Kidney (tissue), 14 donors: ENCODE measurements around the gene PDGFC. TPM values are rescaled to one million over a fixed set of nuclear protein-coding genes. Genes with fewer than 3 reads are reported as not detected.

Source experiments
- DNase-seq, 5 donors: peaks; one replicate each; pipeline ENCODE4 v3.0.0-alpha.2; 2013 to 2020
- FAIRE-seq: peaks from 2 replicates; lab custom pipeline; 2012; peaks lifted over from hg19 to GRCh38; lab: Jason Lieb, UNC
- H3K27ac ChIP-seq, 2 donors: one replicate each; pipeline ENCODE4 v1.7.0; 2013; ENCODE audit warnings: low read depth in 2 of 2, low read length in 2 of 2, inconsistent platforms in 1 of 2
- H3K27me3 ChIP-seq: one replicate; pipeline ENCODE4 v1.7.1; 2013; ENCODE audit warnings: low read length, inconsistent platforms; ENCODE audit not compliant: control insufficient read depth, insufficient read depth
- H3K36me3 ChIP-seq, 3 donors: one replicate each; pipeline versions ENCODE4 v1.7.0 to v1.7.1; 2013; ENCODE audit warnings: low read length in 3 of 3, control low read depth in 1 of 3, inconsistent platforms in 1 of 3; ENCODE audit not compliant: insufficient read depth in 3 of 3, control insufficient read depth in 2 of 3
- H3K4me1 ChIP-seq, 3 donors: one replicate each; pipeline versions ENCODE4 v1.7.0 to v1.7.1; 2013; ENCODE audit warnings: low read length in 3 of 3, inconsistent platforms in 1 of 3, low read depth in 1 of 3; ENCODE audit not compliant: control insufficient read depth in 2 of 3, insufficient read depth in 2 of 3
- H3K4me3 ChIP-seq, 3 donors: one replicate each; pipeline versions ENCODE4 v1.7.0 to v1.8.1; 2013; ENCODE audit warnings: low read length in 3 of 3, control low read depth in 1 of 3, inconsistent platforms in 1 of 3
- H3K9ac ChIP-seq, 3 donors: one replicate each; pipeline versions ENCODE4 v1.7.0 to v1.7.1; 2013; ENCODE audit warnings: low read length in 3 of 3, control low read depth in 1 of 3, inconsistent platforms in 1 of 3
- H3K9me3 ChIP-seq, 3 donors: one replicate each; pipeline versions ENCODE4 v1.7.0 to v1.7.1; 2013; ENCODE audit warnings: low read length in 3 of 3, control low read depth in 1 of 3, inconsistent platforms in 1 of 3; ENCODE audit not compliant: control insufficient read depth in 2 of 3, insufficient read depth in 1 of 3
- CTCF ChIP-seq: IDR thresholded peaks from 3 replicates; pipeline ENCODE4 v1.5.1; 2012; ENCODE audit warnings: mild to moderate bottlenecking, moderate library complexity, borderline replicate concordance; ENCODE audit not compliant: insufficient read depth; ENCODE audit errors: extremely low read depth
- intact Hi-C: fragments of 100-400 bp; cut with DNase I; formaldehyde crosslinking; loops from one replicate; pipeline ENCODE4 v1.11.1; 2022
- polyA plus RNA-seq: library from polyadenylated mRNA; stranded (reverse); fragments of 350-450 nt; fragmentation: Illumina TruSeq; extraction: RNeasy Lipid Tissue Mini Kit (QIAGEN cat#74804); gene quantifications from one replicate; pipeline ENCODE4 v1.2.3, GENCODE V29; 2014; ENCODE audit warnings: low read depth, low replicate concordance; ENCODE audit not compliant: insufficient read depth
- total RNA-seq: library from RNA; stranded (reverse); fragmentation: NEBNext Ultra II Directional; extraction: Animal tissue kit (Norgen Biotek cat#: 25700); gene quantifications from one replicate; pipeline ENCODE4 v1.2.1, GENCODE V29; 2021
- donor health status: control.
- donor health status: control.
- donor health status: control.
- donor health status: control.
- donor health status: control.
- donor health status: DM: yes; HTN: yes; CAD: no.
- donor health status: Normal renal cell carcinoma (clear cell type).

Gene PDGFC
- total and polyA plus RNA-seq, 2 donors from 2014 or later, result 12.3 to 37.6 TPM

GRCh38 chr4:156790866-156791265 lies 180.7 kb downstream of the PDGFC start:
- H3K36me3 ChIP-seq, result no peaks in the 10 kb centered on the region
- no peak for TF ChIP-seq CTCF
- DNase-seq (no peak), FAIRE-seq (no peak)
- no peak overlapping the region for H3K9ac ChIP-seq
- intact Hi-C loops, result no loop called here
- no peak overlapping the region for H3K27ac ChIP-seq
- H3K27me3 ChIP-seq, result no peaks in the 10 kb centered on the region
- H3K9me3 ChIP-seq, result no peaks in the 10 kb centered on the region
- no peaks in the 10 kb centered on the region for H3K4me1 ChIP-seq
- no peak overlapping the region for H3K4me3 ChIP-seq

GRCh38 chr4:156788782-156789181 lies 182.8 kb downstream of the PDGFC start:
- FAIRE-seq (no peak), DNase-seq (no peak)
- intact Hi-C loops, result no loop called here
- Histone ChIP-seq H3K4me3 (no peak overlapping the region), H3K4me1 (no peaks in the 10 kb centered on the region), H3K27me3 (no peaks in the 10 kb centered on the region), H3K27ac (no peak overlapping the region), H3K36me3 (no peaks in the 10 kb centered on the region), H3K9ac (no peak overlapping the region), H3K9me3 (no peaks in the 10 kb centered on the region)
- TF ChIP-seq CTCF, result no peak

- H3K4me1 ChIP-seq, result no peaks in the 10 kb centered on the region
- FAIRE-seq (no peak), DNase-seq (no peak)
- no peaks in the 10 kb centered on the region for H3K9me3 ChIP-seq
- no peaks in the 10 kb centered on the region for H3K27me3 ChIP-seq
- H3K9ac ChIP-seq, result no peak overlapping the region
- intact Hi-C loops, result no loop called here
- H3K27ac ChIP-seq, result no peak overlapping the region
- H3K36me3 ChIP-seq, result no peaks in the 10 kb centered on the region
- H3K4me3 ChIP-seq, result no peak overlapping the region
- no peak for TF ChIP-seq CTCF
Observed at GRCh38 chr4:156786713-156787112, 184.9 kb downstream of the PDGFC start.

- Histone ChIP-seq H3K27ac (no peak overlapping the region), H3K4me1 (no peaks in the 10 kb centered on the region), H3K9me3 (no peaks in the 10 kb centered on the region), H3K4me3 (no peak overlapping the region), H3K27me3 (no peaks in the 10 kb centered on the region), H3K9ac (no peak overlapping the region), H3K36me3 (no peaks in the 10 kb centered on the region)
- TF ChIP-seq CTCF, result no peak
- no peak for DNase-seq
- intact Hi-C loops, result no loop called here
- no peak for FAIRE-seq
Observed at GRCh38 chr4:156784970-156785369, 186.6 kb downstream of the PDGFC start.
